ENCODE results near the gene SF3B6. TPM values are rescaled to one million over a fixed set of nuclear protein-coding genes. Genes with fewer than 3 reads are reported as not detected.

SF3B6 gene
- total and polyA plus RNA-seq, 9 of the 15 experiments (the other 6 are each of a cell fraction or from before 2014, with no cell fraction given) = 146 to 591 (median 295) TPM

DNA sequence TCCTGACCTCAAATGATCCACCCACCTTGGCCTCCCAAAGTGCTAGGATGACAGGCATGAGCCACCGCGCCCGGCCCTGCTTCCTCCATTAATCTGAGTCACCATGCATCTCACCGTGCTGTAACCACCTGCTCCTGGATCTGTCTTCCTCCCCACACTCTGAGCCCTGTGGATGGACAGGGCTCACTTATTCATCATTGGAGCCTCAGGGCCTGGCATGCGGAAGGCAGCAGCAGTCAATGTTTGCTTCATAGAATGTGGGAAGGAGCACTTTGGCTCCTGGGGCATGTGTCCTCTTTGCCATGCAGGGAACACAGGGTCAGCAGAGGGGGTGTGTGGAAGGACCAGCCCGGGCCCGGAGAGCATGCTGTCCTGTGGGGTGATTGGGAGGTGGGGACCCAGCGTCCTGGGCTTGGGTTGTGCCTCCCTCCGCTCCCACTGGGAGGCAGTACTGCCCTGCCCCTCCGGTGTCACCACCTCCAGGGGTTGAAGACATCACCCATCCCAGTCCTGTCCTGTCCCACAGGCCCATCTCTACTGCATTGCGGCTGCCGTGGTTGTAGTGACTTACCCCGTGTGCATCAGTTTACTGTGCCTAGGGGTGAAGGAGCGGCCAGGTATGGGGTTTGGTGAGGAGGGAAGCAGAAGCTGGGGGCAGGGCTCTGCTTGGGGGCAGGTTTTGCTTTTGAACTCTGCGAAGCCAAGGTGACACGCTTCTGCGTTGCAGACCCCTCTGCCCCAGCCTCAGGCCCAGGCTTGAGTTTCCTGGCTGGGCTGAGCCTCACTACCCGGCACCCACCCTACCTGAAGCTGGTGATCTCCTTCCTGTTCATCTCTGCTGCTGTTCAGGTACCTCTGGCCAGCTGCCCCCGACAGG is 54.8 kb downstream of the SF3B6 start:
- BruUV-seq (replicated peaks) = no TSS peak
- Histone ChIP-seq H3K4me1 (replicated peaks in 1 of 2; ENCODE audit: control insufficient read depth in 2 of 2, insufficient read depth in 2 of 2, low read length in 2 of 2) (peaks cover under 1 to 35% of the 10 kb centered on the region in 2 experiments; a peak in 4 of 5 replicates), H3K4me3 (no peak overlapping the region), H3K27ac (ENCODE audit: extremely low read depth, low read depth, low read length) (no peak overlapping the region), H4K20me1 (replicated peaks; ENCODE audit: control insufficient read depth, insufficient read depth, low read length) (peaks cover 14% of the 10 kb centered on the region), H2AFZ (ENCODE audit: low read depth, low read length) (no peak overlapping the region), H3K79me2 (ENCODE audit: control insufficient read depth, insufficient read depth, low read length) (no peaks in the 10 kb centered on the region), H3K9me3 (replicated peaks; ENCODE audit: control insufficient read depth, insufficient read depth, low read depth, low read length) (no peaks in the 10 kb centered on the region), H3K9ac (ENCODE audit: insufficient read depth in 1 of 2, low read depth in 2 of 2, low read length in 2 of 2) (peak overlapping the region in 1 of 2 experiments; percentile 48; a peak in 1 of 4 replicates), H3K27me3 (ENCODE audit: control insufficient read depth in 2 of 2, insufficient read depth in 2 of 2, low read length in 2 of 2) (no peaks in the 10 kb centered on the region), H3K36me3 (ENCODE audit: control insufficient read depth, insufficient read depth, low read length) (peaks cover 40% of the 10 kb centered on the region), H3K9me1 (ENCODE audit: control insufficient read depth, insufficient read depth, low read length) (peaks cover 3% of the 10 kb centered on the region), H3K4me2 (ENCODE audit: insufficient read depth, low read length) (no peak overlapping the region)
- POLR2A ChIA-PET = interaction anchor here (0.7 to 1.2 kb wide), 2 partner anchors 9 kb away, joined by 3 read pairs; no protein-coding TSS in a partner anchor
- DNase-seq (ENCODE audit: extremely low read depth in 1 of 4, low spot score in 3 of 4) (peak; percentile 55 to 74 (median 73)), ATAC-seq (peak; percentile 93), FAIRE-seq (peak; percentile 89)
- WGBS (ENCODE audit: insufficient coverage, low coverage, missing lambda C conversion rate) = 62% methylated on average over 17 of the region's 19 CpGs
- CTCF ChIA-PET (ENCODE audit: low intra/inter-chr PET ratio) = interaction anchor here (0.7 to 1.0 kb wide), 2 partner anchors 141 to 143 kb away, joined by 3 to 4 read pairs; no protein-coding TSS in a partner anchor
- in situ Hi-C loops (cut with MboI) = no loop called here
- intact Hi-C loops (cut with micrococcal nuclease) = loop anchor here (1.0 to 5.0 kb wide), 3 partner anchors 41 to 143 kb away; partner anchors contain the start of gene TP53I3
- 0 out of 2 replicates have a peak, but pooled peaks have one; percentile 18 for TF ChIP-seq NR2C2 (CRISPR knock-in tag; IDR thresholded peaks at IDR 0.05)
- no peak for TF ChIP-seq NR2C2 (tag; IDR thresholded peaks at IDR 0.05)
- TF ChIP-seq, protein P1, sequence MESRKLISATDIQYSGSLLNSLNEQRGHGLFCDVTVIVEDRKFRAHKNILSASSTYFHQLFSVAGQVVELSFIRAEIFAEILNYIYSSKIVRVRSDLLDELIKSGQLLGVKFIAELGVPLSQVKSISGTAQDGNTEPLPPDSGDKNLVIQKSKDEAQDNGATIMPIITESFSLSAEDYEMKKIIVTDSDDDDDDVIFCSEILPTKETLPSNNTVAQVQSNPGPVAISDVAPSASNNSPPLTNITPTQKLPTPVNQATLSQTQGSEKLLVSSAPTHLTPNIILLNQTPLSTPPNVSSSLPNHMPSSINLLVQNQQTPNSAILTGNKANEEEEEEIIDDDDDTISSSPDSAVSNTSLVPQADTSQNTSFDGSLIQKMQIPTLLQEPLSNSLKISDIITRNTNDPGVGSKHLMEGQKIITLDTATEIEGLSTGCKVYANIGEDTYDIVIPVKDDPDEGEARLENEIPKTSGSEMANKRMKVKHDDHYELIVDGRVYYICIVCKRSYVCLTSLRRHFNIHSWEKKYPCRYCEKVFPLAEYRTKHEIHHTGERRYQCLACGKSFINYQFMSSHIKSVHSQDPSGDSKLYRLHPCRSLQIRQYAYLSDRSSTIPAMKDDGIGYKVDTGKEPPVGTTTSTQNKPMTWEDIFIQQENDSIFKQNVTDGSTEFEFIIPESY (CRISPR knock-in tag; IDR thresholded peaks at IDR 0.05) = peak; percentile 47; the same call in 1 of the 2 replicates
- TF ChIP-seq ZNF263 (CRISPR knock-in tag; IDR thresholded peaks at IDR 0.05; ENCODE audit: borderline replicate concordance) = no peak
- peak; percentile 37; the same call in 1 of the 2 replicates for TF ChIP-seq MAX (CRISPR knock-in tag; IDR thresholded peaks at IDR 0.05)
- TF ChIP-seq IFI16 (CRISPR knock-in tag; IDR thresholded peaks at IDR 0.05) = no peak
- TF ChIP-seq MCM5 (IDR thresholded peaks at IDR 0.05; ENCODE audit: low read depth) = no peak
- no peak for TF ChIP-seq PURB (CRISPR knock-in tag; IDR thresholded peaks at IDR 0.05; ENCODE audit: low read depth)
- TF ChIP-seq NR3C1 (CRISPR knock-in tag; IDR thresholded peaks at IDR 0.05) = no peak
- peak; percentile 41; the same call in 1 of the 2 replicates for TF ChIP-seq POLR2AphosphoS2 (IDR thresholded peaks at IDR 0.05; ENCODE audit: low read length)
- TF ChIP-seq ZNF644 (tag; IDR thresholded peaks at IDR 0.05; ENCODE audit: low read depth) = no peak
- no peak for TF ChIP-seq SMARCA5 (IDR thresholded peaks at IDR 0.05)
- peak; percentile 52; the same call in 1 of the 2 replicates for TF ChIP-seq CC2D1A (IDR thresholded peaks at IDR 0.05)
- TF ChIP-seq MAFG (tag; conservative IDR thresholded peaks at IDR 0.05) = no peak
- TF ChIP-seq POLR2G (IDR thresholded peaks at IDR 0.05; ENCODE audit: low read depth, low read length) = peak; percentile 65
- peak in 1 of 3 experiments; percentile 6 for TF ChIP-seq YY1 (IDR thresholded peaks at IDR 0.05; ENCODE audit: borderline replicate concordance in 1 of 3, control insufficient read depth in 1 of 3, extremely low read depth in 1 of 3, insufficient read depth in 3 of 3, insufficient read length in 1 of 3, insufficient replicate concordance in 2 of 3, low read depth in 1 of 3, low read length in 2 of 3)
- TF ChIP-seq, protein P2, sequence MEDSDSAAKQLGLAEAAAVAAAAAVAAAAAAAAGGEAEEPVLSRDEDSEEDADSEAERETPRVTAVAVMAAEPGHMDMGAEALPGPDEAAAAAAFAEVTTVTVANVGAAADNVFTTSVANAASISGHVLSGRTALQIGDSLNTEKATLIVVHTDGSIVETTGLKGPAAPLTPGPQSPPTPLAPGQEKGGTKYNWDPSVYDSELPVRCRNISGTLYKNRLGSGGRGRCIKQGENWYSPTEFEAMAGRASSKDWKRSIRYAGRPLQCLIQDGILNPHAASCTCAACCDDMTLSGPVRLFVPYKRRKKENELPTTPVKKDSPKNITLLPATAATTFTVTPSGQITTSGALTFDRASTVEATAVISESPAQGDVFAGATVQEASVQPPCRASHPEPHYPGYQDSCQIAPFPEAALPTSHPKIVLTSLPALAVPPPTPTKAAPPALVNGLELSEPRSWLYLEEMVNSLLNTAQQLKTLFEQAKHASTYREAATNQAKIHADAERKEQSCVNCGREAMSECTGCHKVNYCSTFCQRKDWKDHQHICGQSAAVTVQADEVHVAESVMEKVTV (CRISPR knock-in tag; IDR thresholded peaks at IDR 0.05) = 0 out of 2 replicates have a peak, but pooled peaks have one; percentile 21

Measured in K562 (cell line).